ENCODE measurements around the gene PODXL2. TPM values are rescaled to one million over a fixed set of nuclear protein-coding genes. Genes with fewer than 3 reads are reported as not detected.

Gene PODXL2
- total RNA-seq, 3 donors from 2014 or later (not counting 1 experiment from before 2014, with no cell fraction given), result 2.2 to 3.5 (median 2.7) TPM

GRCh38 chr3:127707851-127708411, 78.9 kb downstream of the PODXL2 start:
- Mint-ChIP-seq H3K4me1 (no peaks in the 10 kb centered on the region), H3K27me3 (ENCODE audit: low read depth in 2 of 2) (no peaks in the 10 kb centered on the region), H3K36me3 (no peaks in the 10 kb centered on the region), H3K4me3 (no peak overlapping the region), H3K9me3 (peaks cover 0 to 2% of the 10 kb centered on the region in 2 donors), H3K27ac (no peak overlapping the region)
- Histone ChIP-seq H3K27ac (ENCODE audit: low read length) (no peak overlapping the region), H3K4me1 (ENCODE audit: control insufficient read depth, insufficient read depth, low read length) (no peaks in the 10 kb centered on the region), H3K4me3 (ENCODE audit: low read length) (no peak overlapping the region), H3K36me3 (ENCODE audit: control insufficient read depth, insufficient read depth, low read length) (no peaks in the 10 kb centered on the region), H3K27me3 (ENCODE audit: control insufficient read depth, insufficient read depth, low read length) (no peaks in the 10 kb centered on the region), H3K9me3 (ENCODE audit: control insufficient read depth, insufficient read depth, low read length) (no peaks in the 10 kb centered on the region)
- no peak for TF ChIP-seq CTCF (IDR thresholded peaks at IDR 0.05)
- no peak for ATAC-seq
- 82% methylated on average over 13 of the region's 13 CpGs for WGBS (ENCODE audit: insufficient coverage)
- no peak for DNase-seq
- intact Hi-C loops (cut with micrococcal nuclease), result no loop called here

GRCh38 chr3:127708837-127709236, 79.9 kb downstream of the PODXL2 start:
- no peaks in the 10 kb centered on the region for H3K27me3 Mint-ChIP-seq (ENCODE audit: low read depth in 2 of 2)
- H3K4me3 Mint-ChIP-seq, result no peak overlapping the region
- Histone ChIP-seq H3K27ac (ENCODE audit: low read length) (no peak overlapping the region), H3K27me3 (ENCODE audit: control insufficient read depth, insufficient read depth, low read length) (no peaks in the 10 kb centered on the region), H3K9me3 (ENCODE audit: control insufficient read depth, insufficient read depth, low read length) (no peaks in the 10 kb centered on the region), H3K36me3 (ENCODE audit: control insufficient read depth, insufficient read depth, low read length) (no peaks in the 10 kb centered on the region), H3K4me3 (ENCODE audit: low read length) (no peak overlapping the region), H3K4me1 (ENCODE audit: control insufficient read depth, insufficient read depth, low read length) (no peaks in the 10 kb centered on the region)
- ATAC-seq (no peak), DNase-seq (no peak)
- WGBS (ENCODE audit: insufficient coverage), result 94% methylated on average over 1 of the region's 2 CpGs
- TF ChIP-seq CTCF (IDR thresholded peaks at IDR 0.05), result no peak
- no peaks in the 10 kb centered on the region for H3K4me1 Mint-ChIP-seq
- no peaks in the 10 kb centered on the region for H3K9me3 Mint-ChIP-seq
- no peaks in the 10 kb centered on the region for H3K36me3 Mint-ChIP-seq
- intact Hi-C loops (cut with micrococcal nuclease), result no loop called here
- H3K27ac Mint-ChIP-seq, result no peak overlapping the region

GRCh38 chr3:127709320-127710060, 80.5 kb downstream of the PODXL2 start:
- Mint-ChIP-seq H3K36me3 (no peaks in the 10 kb centered on the region), H3K9me3 (no peaks in the 10 kb centered on the region), H3K4me3 (no peak overlapping the region), H3K27ac (no peak overlapping the region), H3K27me3 (ENCODE audit: low read depth in 2 of 2) (no peaks in the 10 kb centered on the region), H3K4me1 (no peaks in the 10 kb centered on the region)
- no peak overlapping the region for H3K4me3 ChIP-seq (ENCODE audit: low read length)
- DNase-seq (no peak), ATAC-seq (no peak)
- intact Hi-C loops (cut with micrococcal nuclease), result no loop called here
- 83% methylated on average over 3 of the region's 3 CpGs for WGBS (ENCODE audit: insufficient coverage)
- no peaks in the 10 kb centered on the region for H3K36me3 ChIP-seq (ENCODE audit: control insufficient read depth, insufficient read depth, low read length)
- H3K27me3 ChIP-seq (ENCODE audit: control insufficient read depth, insufficient read depth, low read length), result no peaks in the 10 kb centered on the region
- no peak for TF ChIP-seq CTCF (IDR thresholded peaks at IDR 0.05)
- no peaks in the 10 kb centered on the region for H3K4me1 ChIP-seq (ENCODE audit: control insufficient read depth, insufficient read depth, low read length)
- no peaks in the 10 kb centered on the region for H3K9me3 ChIP-seq (ENCODE audit: control insufficient read depth, insufficient read depth, low read length)
- no peak overlapping the region for H3K27ac ChIP-seq (ENCODE audit: low read length)
